LNCAP (cell line): ENCODE measurements around the gene ARL4C.

ENCODE experiments used
- TF ChIP-seq, protein P1 (sequence below): fragments of 450-650 bp; IDR thresholded peaks from 2 replicates; pipeline ENCODE4 v1.5.1; 2017; ENCODE audit warnings: mild to moderate bottlenecking

ARL4C gene

DNA sequence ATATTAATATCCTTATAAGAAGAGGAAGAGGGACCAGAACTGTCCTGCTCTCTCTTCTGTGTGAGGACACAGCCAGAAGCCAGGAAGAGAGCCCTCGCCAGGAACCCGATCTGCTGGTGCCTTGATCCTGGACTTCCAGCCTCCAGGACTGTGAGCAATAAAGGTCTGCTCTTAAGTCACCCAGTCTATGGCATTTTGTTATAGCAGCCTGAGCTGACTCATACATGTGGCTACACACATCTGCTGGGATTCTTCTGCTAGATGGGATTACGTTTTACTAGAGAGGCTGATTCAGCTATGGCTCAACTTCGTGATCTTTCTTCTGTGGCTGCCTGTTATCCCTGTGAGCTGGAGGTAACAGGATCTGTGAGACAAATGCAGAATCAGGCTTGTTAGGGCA lies 29.6 kb downstream of the ARL4C start:
- TF ChIP-seq, protein P1, sequence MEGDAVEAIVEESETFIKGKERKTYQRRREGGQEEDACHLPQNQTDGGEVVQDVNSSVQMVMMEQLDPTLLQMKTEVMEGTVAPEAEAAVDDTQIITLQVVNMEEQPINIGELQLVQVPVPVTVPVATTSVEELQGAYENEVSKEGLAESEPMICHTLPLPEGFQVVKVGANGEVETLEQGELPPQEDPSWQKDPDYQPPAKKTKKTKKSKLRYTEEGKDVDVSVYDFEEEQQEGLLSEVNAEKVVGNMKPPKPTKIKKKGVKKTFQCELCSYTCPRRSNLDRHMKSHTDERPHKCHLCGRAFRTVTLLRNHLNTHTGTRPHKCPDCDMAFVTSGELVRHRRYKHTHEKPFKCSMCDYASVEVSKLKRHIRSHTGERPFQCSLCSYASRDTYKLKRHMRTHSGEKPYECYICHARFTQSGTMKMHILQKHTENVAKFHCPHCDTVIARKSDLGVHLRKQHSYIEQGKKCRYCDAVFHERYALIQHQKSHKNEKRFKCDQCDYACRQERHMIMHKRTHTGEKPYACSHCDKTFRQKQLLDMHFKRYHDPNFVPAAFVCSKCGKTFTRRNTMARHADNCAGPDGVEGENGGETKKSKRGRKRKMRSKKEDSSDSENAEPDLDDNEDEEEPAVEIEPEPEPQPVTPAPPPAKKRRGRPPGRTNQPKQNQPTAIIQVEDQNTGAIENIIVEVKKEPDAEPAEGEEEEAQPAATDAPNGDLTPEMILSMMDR: no peak

DNA sequence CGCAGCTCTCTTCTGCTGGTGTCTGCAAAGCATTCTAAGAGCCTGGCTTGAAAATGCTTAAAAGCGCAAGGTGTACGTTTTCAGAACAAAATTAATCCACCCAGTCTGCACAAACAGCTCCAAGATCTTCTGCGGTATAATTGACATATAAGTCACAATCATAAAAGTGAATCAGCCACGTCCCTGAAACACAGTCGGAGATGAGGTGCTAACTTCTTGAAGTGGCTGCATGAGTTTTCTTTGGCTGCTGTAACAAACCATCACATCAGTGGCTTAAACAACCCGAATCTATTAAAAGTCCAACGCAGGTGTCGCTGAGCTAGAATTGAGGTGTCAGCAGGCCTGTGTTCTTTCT lies 32.6 kb downstream of the ARL4C start:
- TF ChIP-seq, protein P1: no peak

DNA sequence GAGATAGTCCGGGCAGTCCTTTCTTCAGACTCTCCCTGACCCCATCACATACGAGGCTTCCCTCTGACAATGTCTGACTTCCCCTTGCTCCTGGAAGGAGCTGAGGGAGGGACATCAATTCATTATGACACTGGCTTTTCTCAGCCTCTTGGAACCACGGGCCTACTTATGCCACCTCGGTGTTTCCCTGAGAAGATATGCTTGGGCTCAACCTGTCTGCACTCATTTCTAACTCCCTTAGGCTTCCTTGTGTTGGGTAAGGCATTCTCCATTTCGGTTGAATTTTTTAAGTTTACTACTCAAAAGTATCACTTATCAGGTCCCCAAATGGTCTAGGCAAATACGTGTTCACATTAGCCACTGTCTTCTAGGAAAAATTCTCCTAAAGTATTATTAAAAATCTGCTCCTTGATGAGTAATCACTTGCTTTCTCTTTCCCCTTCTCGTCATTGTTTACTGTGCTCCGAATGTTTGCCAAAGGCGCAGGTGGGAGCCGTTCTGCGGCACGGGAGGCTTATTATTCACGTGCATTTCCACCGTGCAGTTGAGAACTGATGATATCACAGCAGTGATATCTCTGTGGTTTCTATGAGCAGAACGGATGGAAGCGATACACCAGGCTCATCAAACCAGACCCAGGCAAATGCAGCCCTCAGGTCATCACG lies 33.1 kb downstream of the ARL4C start:
- TF ChIP-seq, protein P1: no peak

DNA sequence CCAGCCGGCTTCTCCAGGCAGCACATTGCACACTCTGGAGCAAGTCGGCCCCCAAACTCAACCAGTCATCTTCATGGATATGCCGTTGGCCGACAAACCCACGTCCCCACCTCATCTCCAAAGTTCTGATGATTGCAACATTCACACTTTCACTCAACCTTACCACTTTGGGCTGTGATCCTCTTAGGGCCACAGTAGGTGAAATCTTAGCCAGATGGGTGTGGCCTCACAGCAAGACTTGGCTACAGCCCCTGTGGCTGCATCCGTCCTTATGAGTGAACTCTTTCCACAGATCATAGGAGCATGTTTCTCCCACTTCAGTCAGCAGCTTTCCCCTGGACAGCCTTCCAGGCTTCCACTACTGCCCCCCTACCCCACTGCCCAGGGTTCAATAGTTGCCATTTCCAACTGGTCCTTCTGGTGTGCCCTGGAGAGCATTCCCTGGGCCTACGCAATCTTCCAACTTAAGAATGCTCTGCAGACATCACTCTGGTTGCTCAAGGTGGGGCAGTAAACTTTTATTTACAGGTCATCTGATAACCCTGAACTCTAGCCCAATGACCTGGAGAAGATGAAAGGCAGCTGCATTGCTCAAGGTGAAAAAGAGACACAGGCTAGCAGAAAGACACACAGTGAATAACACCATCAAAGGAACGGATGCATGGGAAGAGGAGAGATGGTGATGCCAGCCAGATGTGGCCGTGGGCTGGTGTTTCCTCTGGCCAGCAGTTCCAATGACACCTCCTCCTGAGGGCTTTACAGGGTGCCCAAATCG lies 34.5 kb downstream of the ARL4C start:
- TF ChIP-seq, protein P1: no peak

DNA sequence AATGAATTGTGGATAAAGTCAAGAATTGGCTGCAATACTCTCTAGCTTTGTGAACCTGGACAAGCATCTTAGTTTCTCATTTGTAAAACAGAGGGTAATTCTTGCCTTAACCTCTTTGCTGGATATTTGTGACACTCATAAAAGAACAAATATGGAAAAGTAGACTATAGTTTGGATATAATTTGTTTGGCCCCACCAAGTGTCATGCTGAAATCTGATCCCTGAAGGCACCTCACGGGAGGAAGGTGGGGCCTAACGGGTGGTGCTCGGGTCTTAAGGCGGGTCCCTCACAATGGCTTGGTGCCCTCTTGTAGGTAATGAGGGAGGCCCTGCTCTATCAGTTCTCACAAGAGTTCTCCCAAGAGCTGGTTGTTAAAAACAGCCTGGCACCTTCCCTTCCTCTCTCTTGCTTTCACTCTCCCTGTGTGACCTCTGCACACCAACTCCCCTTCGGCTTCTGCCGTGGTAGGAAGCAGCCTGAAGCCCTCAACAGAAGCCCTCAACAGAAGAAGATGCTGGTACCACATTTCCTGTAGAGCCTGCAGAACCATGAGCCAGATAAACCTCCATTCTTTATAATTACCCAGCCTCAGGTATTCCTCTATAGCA lies 37.4 kb downstream of the ARL4C start:
- TF ChIP-seq, protein P1: no peak

DNA sequence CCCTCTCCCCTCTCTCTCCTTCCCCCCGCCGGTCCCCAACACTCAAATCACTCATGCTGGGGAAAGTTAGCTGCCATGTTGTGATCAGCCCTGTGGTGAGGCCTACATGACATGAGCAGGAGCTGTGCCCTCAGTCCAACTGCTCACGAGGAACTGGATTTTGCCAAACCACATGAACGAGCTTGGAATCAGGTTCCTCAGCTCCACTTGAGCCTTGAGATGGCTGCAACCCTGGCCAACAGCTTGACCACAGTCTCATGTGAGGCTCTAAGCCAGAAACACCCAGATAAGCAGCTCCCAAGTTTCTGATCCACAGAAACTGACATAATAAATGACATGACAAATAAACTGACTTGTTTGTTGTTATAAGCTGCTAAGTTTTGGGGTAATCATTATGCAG lies 38.4 kb downstream of the ARL4C start:
- TF ChIP-seq, protein P1: no peak

DNA sequence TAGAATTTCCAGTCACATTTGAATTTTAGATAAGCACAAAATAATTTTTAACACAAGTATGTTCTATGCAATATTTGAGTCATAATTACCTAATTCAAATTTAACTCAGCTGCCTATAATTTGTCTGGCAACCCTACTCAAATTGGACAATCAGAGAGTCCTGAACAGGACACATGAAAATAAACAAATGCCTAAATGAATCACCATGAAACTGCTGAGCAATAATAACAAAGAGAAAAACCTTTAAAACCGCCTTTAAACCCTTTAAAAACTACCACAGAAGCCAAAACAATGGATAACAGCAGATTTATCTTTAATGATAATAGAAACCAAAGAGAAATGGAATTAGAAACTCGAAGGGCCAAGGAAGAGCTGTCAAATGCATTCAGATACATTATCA lies 39.5 kb downstream of the ARL4C start:
- TF ChIP-seq, protein P1: no peak
